AG09319 (cell line): ENCODE data around the gene SLC19A2.

Experiments
- DNase-seq: peaks from one replicate; pipeline ENCODE4 v3.0.0-alpha.2; 2010; ENCODE audit warnings: low read depth; ENCODE audit errors: extremely low read depth
- CTCF ChIP-seq: IDR thresholded peaks from 2 replicates; pipeline ENCODE4 v1.5.1; 2011; ENCODE audit warnings: low read depth, mild to moderate bottlenecking, inconsistent platforms, low read length, moderate library complexity

SLC19A2 gene

GRCh38 chr1:169484683-169485430 lies 887 bp downstream of the SLC19A2 start:
- DNase-seq = no peak

GRCh38 chr1:169484101-169484500 lies 1.6 kb downstream of the SLC19A2 start:
- no peak for DNase-seq
- TF ChIP-seq CTCF = no peak

More at GRCh38 chr1:169484683-169485430, 887 bp downstream of the SLC19A2 start:
- TF ChIP-seq CTCF = no peak

- no peak for DNase-seq
- no peak for TF ChIP-seq CTCF
These were observed 2.2 kb downstream of the SLC19A2 start for GRCh38 chr1:169483500-169483966.

GRCh38 chr1:169479363-169480066 lies 6.2 kb downstream of the SLC19A2 start:
- DNase-seq = no peak
- no peak for TF ChIP-seq CTCF

- no peak for TF ChIP-seq CTCF
These were observed 7.6 kb downstream of the SLC19A2 start for GRCh38 chr1:169478094-169478672.

GRCh38 chr1:169475806-169476387 lies 9.8 kb downstream of the SLC19A2 start:
- DNase-seq = no peak
- no peak for TF ChIP-seq CTCF

More at GRCh38 chr1:169478094-169478672, 7.6 kb downstream of the SLC19A2 start:
- DNase-seq = no peak
